Gastroesophageal sphincter (tissue), 4 donors: ENCODE data around the gene RND1. TPM values are rescaled to one million over a fixed set of nuclear protein-coding genes. Genes with fewer than 3 reads are reported as not detected.

Experiments used
- ATAC-seq: fragments of 150-250 bp; one replicate; pipeline ENCODE4 v1.9.1; 2016; ENCODE audit warnings: mild to moderate bottlenecking, moderate library complexity
- H3K27ac ChIP-seq, 4 donors: fragments of 200-600 bp; sonication (generic) in 3 of 4; 1 replicate in 3 of 4; 2 replicates in 1 of 4; pipeline ENCODE4 v1.5.1; 2016 to 2019
- H3K27me3 ChIP-seq: fragments of 200-600 bp; sonication (generic); one replicate; pipeline ENCODE4 v1.5.1; 2019
- H3K36me3 ChIP-seq, 2 donors: fragments of 200-600 bp; sonication (generic); one replicate each; pipeline ENCODE4 v1.5.1; 2019; ENCODE audit warnings: control low read depth in 1 of 2
- H3K4me1 ChIP-seq, 3 donors: fragments of 200-600 bp; sonication (generic); 1 replicate in 2 of 3; 2 replicates in 1 of 3; pipeline ENCODE4 v1.5.1; 2016 to 2019; ENCODE audit warnings: control low read depth in 2 of 3
- H3K4me3 ChIP-seq, 2 donors: fragments of 200-600 bp; sonication (generic); one replicate each; pipeline ENCODE4 v1.5.1; 2019; ENCODE audit warnings: mild to moderate bottlenecking in 1 of 2, moderate library complexity in 1 of 2
- H3K9me3 ChIP-seq, 3 donors: fragments of 200-600 bp; sonication (generic); one replicate each; pipeline ENCODE4 v1.5.1; 2017 to 2019; ENCODE audit warnings: control low read depth in 2 of 3
- CTCF ChIP-seq, 4 experiments: fragments of 200-600 bp in 2 of 4; fragments of 450-650 bp in 2 of 4; sonication (generic) in 1 of 4; IDR thresholded peaks; one replicate each; pipeline ENCODE4 v1.5.1; 2017 to 2019; ENCODE audit warnings: antibody characterized with exemption in 4 of 4, mild to moderate bottlenecking in 2 of 4, moderate library complexity in 2 of 4
- EP300 ChIP-seq: sonication (generic); formaldehyde crosslinking; IDR thresholded peaks from one replicate; pipeline ENCODE4 v1.6.1; 2017; ENCODE audit warnings: antibody characterized with exemption, mild to moderate bottlenecking
- POLR2A ChIP-seq, 2 donors: fragments of 450-650 bp; IDR thresholded peaks; one replicate each; pipeline ENCODE4 v1.6.1; 2017; ENCODE audit warnings: antibody characterized with exemption in 2 of 2, mild to moderate bottlenecking in 2 of 2, moderate library complexity in 1 of 2
- POLR2AphosphoS5 ChIP-seq: sonication (generic); formaldehyde crosslinking; IDR thresholded peaks from one replicate; pipeline ENCODE4 v1.6.1; 2017; ENCODE audit warnings: antibody characterized with exemption
- WGBS, 2 donors: methylation state at CpG; one replicate each; pipeline ENCODE4 v1.1.5; 2018; ENCODE audit warnings: low coverage in 1 of 2; 5-methylcytosine and 5-hydroxymethylcytosine counted together
- total RNA-seq, 4 donors: library from RNA; depleted of rRNA; stranded (reverse); fragments of >200 nt; gene quantifications; one replicate each; pipeline ENCODE4 v1.1.0, GENCODE V29; 2016

Gene RND1
- total RNA-seq, 4 donors from 2014 or later, result 0.19 to 1.9 TPM; not detected in 2

- WGBS, 2 donors, result 33 to 83% methylated on average over 1 of the region's 2 CpGs
- Histone ChIP-seq H3K36me3 (peaks cover 0 to 48% of the 10 kb centered on the region in 2 donors), H3K9me3 (no peaks in the 10 kb centered on the region), H3K4me1 (peaks cover 0 to 16% (median 6%) of the 10 kb centered on the region in 3 donors), H3K4me3 (no peak overlapping the region), H3K27me3 (no peaks in the 10 kb centered on the region), H3K27ac (no peak overlapping the region)
- TF ChIP-seq EP300 (no peak), POLR2A (IDR thresholded peaks at IDR 0.05) (no peak)
- ATAC-seq, result no peak
These were observed 43.0 kb downstream of the RND1 start for GRCh38 chr12:48822711-48823110.

GRCh38 chr12:48822139-48822538, 43.5 kb downstream of the RND1 start:
- no peak for TF ChIP-seq CTCF (IDR thresholded peaks at IDR 0.05)
- TF ChIP-seq POLR2AphosphoS5, result no peak
- no peak for TF ChIP-seq POLR2A (IDR thresholded peaks at IDR 0.05)
- no peak for TF ChIP-seq EP300
- peaks cover 0 to 21% (median 11%) of the 10 kb centered on the region in 3 donors for H3K4me1 ChIP-seq
- no peak overlapping the region for H3K4me3 ChIP-seq
- WGBS, 2 donors, result 89 to 100% methylated on average over 1 to 3 of the region's 5 CpGs
- H3K27me3 ChIP-seq, result no peaks in the 10 kb centered on the region
- ATAC-seq, result no peak
- peaks cover 0 to 42% of the 10 kb centered on the region in 2 donors for H3K36me3 ChIP-seq
- H3K9me3 ChIP-seq, result no peaks in the 10 kb centered on the region
- no peak overlapping the region for H3K27ac ChIP-seq

- H3K27me3 ChIP-seq, result no peaks in the 10 kb centered on the region
- TF ChIP-seq POLR2AphosphoS5 (no peak), EP300 (no peak), POLR2A (IDR thresholded peaks at IDR 0.05) (no peak), CTCF (IDR thresholded peaks at IDR 0.05) (no peak)
- 80 to 100% methylated on average over 1 of the region's 5 CpGs for WGBS, 2 donors
- no peaks in the 10 kb centered on the region for H3K9me3 ChIP-seq
- ATAC-seq, result no peak
- peaks cover 0 to 39% (median 26%) of the 10 kb centered on the region in 3 donors for H3K4me1 ChIP-seq
- H3K27ac ChIP-seq, result no peak overlapping the region
- H3K4me3 ChIP-seq, result no peak overlapping the region
- H3K36me3 ChIP-seq, result peaks cover 0 to 22% of the 10 kb centered on the region in 2 donors
These were observed 45.5 kb downstream of the RND1 start for GRCh38 chr12:48819986-48820725.

- WGBS, 2 donors, result 60 to 86% methylated on average over 3 to 5 of the region's 37 CpGs
- Histone ChIP-seq H3K4me3 (peak overlapping the region; percentile 45 to 63), H3K27ac (peak overlapping the region in 3 of 4 donors; percentile 64 to 80 (median 76)), H3K27me3 (no peaks in the 10 kb centered on the region), H3K4me1 (peaks cover 0 to 43% (median 26%) of the 10 kb centered on the region in 3 donors), H3K9me3 (no peaks in the 10 kb centered on the region), H3K36me3 (peaks cover 0 to 11% of the 10 kb centered on the region in 2 donors)
- no peak for ATAC-seq
- no peak for TF ChIP-seq POLR2A (IDR thresholded peaks at IDR 0.05)
- TF ChIP-seq EP300, result no peak
- no peak for TF ChIP-seq POLR2AphosphoS5
- TF ChIP-seq CTCF (IDR thresholded peaks at IDR 0.05), result peak in 1 of 4 experiments; percentile 15
These were observed 46.7 kb downstream of the RND1 start for GRCh38 chr12:48818831-48819590.

- H3K4me1 ChIP-seq, result peaks cover 0 to 52% (median 29%) of the 10 kb centered on the region in 3 donors
- no peak for TF ChIP-seq EP300
- no peak for TF ChIP-seq CTCF (IDR thresholded peaks at IDR 0.05)
- TF ChIP-seq POLR2A (IDR thresholded peaks at IDR 0.05), result no peak
- no peak for TF ChIP-seq POLR2AphosphoS5
- H3K9me3 ChIP-seq, result no peaks in the 10 kb centered on the region
- no peaks in the 10 kb centered on the region for H3K27me3 ChIP-seq
- H3K27ac ChIP-seq, result peak within 1 kb of the TSS in 3 of 4 donors; percentile 64 to 80 (median 76)
- peaks cover 0 to 2% of the 10 kb centered on the region in 2 donors for H3K36me3 ChIP-seq
- H3K4me3 ChIP-seq, result peak within 1 kb of the TSS; percentile 45 to 63
- WGBS, 2 donors, result 0% methylated on average over 14 to 25 of the region's 79 CpGs
- peak; percentile 37 for ATAC-seq
These were observed 47.5 kb downstream of the RND1 start, which contains the start of gene CACNB3 for GRCh38 chr12:48817873-48818830. Gene CACNB3, plus strand, starts transcription at chr12:48818496. Its CDS starts 434 bp downstream, at chr12:48818930.
